B cell (primary cell): ENCODE results near the gene VSTM2L.

ENCODE experiments used
- EZH2 ChIP-seq: IDR thresholded peaks from 2 replicates; pipeline ENCODE4 v1.6.1; 2012; ENCODE audit warnings: borderline replicate concordance, low read depth, mild to moderate bottlenecking, moderate library complexity, low read length; ENCODE audit not compliant: insufficient read depth, poor library complexity, severe bottlenecking
- TF ChIP-seq, protein P1 (sequence below): fragments of 200-600 bp; IDR thresholded peaks from one replicate; pipeline ENCODE4 v1.8.0; 2022; ENCODE audit warnings: antibody characterized with exemption, mild to moderate bottlenecking

GRCh38 chr20:37935435-37935834 lies 32.5 kb downstream of the VSTM2L start:
- TF ChIP-seq, protein P1, sequence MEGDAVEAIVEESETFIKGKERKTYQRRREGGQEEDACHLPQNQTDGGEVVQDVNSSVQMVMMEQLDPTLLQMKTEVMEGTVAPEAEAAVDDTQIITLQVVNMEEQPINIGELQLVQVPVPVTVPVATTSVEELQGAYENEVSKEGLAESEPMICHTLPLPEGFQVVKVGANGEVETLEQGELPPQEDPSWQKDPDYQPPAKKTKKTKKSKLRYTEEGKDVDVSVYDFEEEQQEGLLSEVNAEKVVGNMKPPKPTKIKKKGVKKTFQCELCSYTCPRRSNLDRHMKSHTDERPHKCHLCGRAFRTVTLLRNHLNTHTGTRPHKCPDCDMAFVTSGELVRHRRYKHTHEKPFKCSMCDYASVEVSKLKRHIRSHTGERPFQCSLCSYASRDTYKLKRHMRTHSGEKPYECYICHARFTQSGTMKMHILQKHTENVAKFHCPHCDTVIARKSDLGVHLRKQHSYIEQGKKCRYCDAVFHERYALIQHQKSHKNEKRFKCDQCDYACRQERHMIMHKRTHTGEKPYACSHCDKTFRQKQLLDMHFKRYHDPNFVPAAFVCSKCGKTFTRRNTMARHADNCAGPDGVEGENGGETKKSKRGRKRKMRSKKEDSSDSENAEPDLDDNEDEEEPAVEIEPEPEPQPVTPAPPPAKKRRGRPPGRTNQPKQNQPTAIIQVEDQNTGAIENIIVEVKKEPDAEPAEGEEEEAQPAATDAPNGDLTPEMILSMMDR: no peak
- no peak for TF ChIP-seq EZH2
